ENCODE data around the gene ERMP1.

The ERMP1 gene

DNA sequence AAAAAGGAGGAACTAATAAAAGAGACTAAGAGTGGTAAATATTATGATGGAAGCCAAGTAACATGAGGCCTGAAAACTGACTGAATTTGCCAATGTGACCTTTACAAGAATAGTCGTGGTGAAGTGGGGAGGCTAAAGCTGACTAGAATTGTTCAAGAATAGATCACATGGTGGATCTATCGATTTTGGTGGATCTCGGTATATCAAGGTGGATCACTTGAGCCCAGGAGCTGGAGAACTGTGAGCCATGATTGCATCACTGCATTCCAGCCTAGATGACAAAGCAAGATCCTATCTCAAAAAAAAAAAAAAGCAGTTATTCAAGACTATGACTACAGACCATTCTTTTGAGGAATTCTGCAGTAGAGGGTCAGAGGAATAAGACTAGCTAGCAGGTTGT, 15.1 kb downstream of the ERMP1 start:
- Histone ChIP-seq H3K9me2 (ENCODE audit: low read depth, low read length) (no peaks in the 10 kb centered on the region), H3K27ac (ENCODE audit: low read depth, low read length, poor library complexity, severe bottlenecking) (no peak overlapping the region), H3K36me3 (ENCODE audit: insufficient read depth, low read length) (peaks cover 58% of the 10 kb centered on the region), H3F3A (ENCODE audit: insufficient read depth, low read length) (no peaks in the 10 kb centered on the region), H2AFZ (ENCODE audit: low read length) (no peak overlapping the region), H3K27me3 (ENCODE audit: insufficient read depth, low read length) (no peaks in the 10 kb centered on the region), H3K79me2 (ENCODE audit: insufficient read depth, low read length) (no peaks in the 10 kb centered on the region), H3K4me1 (ENCODE audit: insufficient read depth, low read length, severe bottlenecking) (no peaks in the 10 kb centered on the region), H3K4me3 (ENCODE audit: low read depth, low read length, poor library complexity, severe bottlenecking) (no peak overlapping the region), H4K20me1 (ENCODE audit: insufficient read depth, low read length) (no peaks in the 10 kb centered on the region), H3K4me2 (ENCODE audit: low read length) (no peak overlapping the region), H3K9me3 (ENCODE audit: low read length) (no peaks in the 10 kb centered on the region), H3K9ac (ENCODE audit: low read length) (no peak overlapping the region)
- no peak for TF ChIP-seq EZH2 (IDR thresholded peaks at IDR 0.05; ENCODE audit: borderline replicate concordance, low read length)
- TF ChIP-seq, protein P1, sequence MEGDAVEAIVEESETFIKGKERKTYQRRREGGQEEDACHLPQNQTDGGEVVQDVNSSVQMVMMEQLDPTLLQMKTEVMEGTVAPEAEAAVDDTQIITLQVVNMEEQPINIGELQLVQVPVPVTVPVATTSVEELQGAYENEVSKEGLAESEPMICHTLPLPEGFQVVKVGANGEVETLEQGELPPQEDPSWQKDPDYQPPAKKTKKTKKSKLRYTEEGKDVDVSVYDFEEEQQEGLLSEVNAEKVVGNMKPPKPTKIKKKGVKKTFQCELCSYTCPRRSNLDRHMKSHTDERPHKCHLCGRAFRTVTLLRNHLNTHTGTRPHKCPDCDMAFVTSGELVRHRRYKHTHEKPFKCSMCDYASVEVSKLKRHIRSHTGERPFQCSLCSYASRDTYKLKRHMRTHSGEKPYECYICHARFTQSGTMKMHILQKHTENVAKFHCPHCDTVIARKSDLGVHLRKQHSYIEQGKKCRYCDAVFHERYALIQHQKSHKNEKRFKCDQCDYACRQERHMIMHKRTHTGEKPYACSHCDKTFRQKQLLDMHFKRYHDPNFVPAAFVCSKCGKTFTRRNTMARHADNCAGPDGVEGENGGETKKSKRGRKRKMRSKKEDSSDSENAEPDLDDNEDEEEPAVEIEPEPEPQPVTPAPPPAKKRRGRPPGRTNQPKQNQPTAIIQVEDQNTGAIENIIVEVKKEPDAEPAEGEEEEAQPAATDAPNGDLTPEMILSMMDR (IDR thresholded peaks at IDR 0.05; ENCODE audit: low read length): no peak

- no peaks in the 10 kb centered on the region for H3K4me1 ChIP-seq (ENCODE audit: insufficient read depth, low read length, severe bottlenecking)
- no peaks in the 10 kb centered on the region for H3K79me2 ChIP-seq (ENCODE audit: insufficient read depth, low read length)
- no peak for TF ChIP-seq EZH2 (IDR thresholded peaks at IDR 0.05; ENCODE audit: borderline replicate concordance, low read length)
- TF ChIP-seq, protein P1 (IDR thresholded peaks at IDR 0.05; ENCODE audit: low read length): no peak
- H3K9ac ChIP-seq (ENCODE audit: low read length): no peak overlapping the region
- no peak overlapping the region for H3K27ac ChIP-seq (ENCODE audit: low read depth, low read length, poor library complexity, severe bottlenecking)
- no peak overlapping the region for H2AFZ ChIP-seq (ENCODE audit: low read length)
- H3K36me3 ChIP-seq (ENCODE audit: insufficient read depth, low read length): peaks cover 65% of the 10 kb centered on the region
- no peaks in the 10 kb centered on the region for H4K20me1 ChIP-seq (ENCODE audit: insufficient read depth, low read length)
- H3K9me2 ChIP-seq (ENCODE audit: low read depth, low read length): no peaks in the 10 kb centered on the region
- no peak overlapping the region for H3K4me3 ChIP-seq (ENCODE audit: low read depth, low read length, poor library complexity, severe bottlenecking)
- H3K4me2 ChIP-seq (ENCODE audit: low read length): no peak overlapping the region
- no peaks in the 10 kb centered on the region for H3K9me3 ChIP-seq (ENCODE audit: low read length)
- no peaks in the 10 kb centered on the region for H3K27me3 ChIP-seq (ENCODE audit: insufficient read depth, low read length)
- no peaks in the 10 kb centered on the region for H3F3A ChIP-seq (ENCODE audit: insufficient read depth, low read length)
Observed at GRCh38 chr9:5815461-5815860, 17.5 kb downstream of the ERMP1 start.

- Histone ChIP-seq H3K9me3 (ENCODE audit: low read length) (no peaks in the 10 kb centered on the region), H2AFZ (ENCODE audit: low read length) (no peak overlapping the region), H3K27me3 (ENCODE audit: insufficient read depth, low read length) (no peaks in the 10 kb centered on the region), H3K4me1 (ENCODE audit: insufficient read depth, low read length, severe bottlenecking) (no peaks in the 10 kb centered on the region), H3K9ac (ENCODE audit: low read length) (no peak overlapping the region), H3K79me2 (ENCODE audit: insufficient read depth, low read length) (no peaks in the 10 kb centered on the region), H3K9me2 (ENCODE audit: low read depth, low read length) (no peaks in the 10 kb centered on the region), H3K36me3 (ENCODE audit: insufficient read depth, low read length) (peaks cover 67% of the 10 kb centered on the region), H3F3A (ENCODE audit: insufficient read depth, low read length) (no peaks in the 10 kb centered on the region), H3K4me2 (ENCODE audit: low read length) (no peak overlapping the region), H3K27ac (ENCODE audit: low read depth, low read length, poor library complexity, severe bottlenecking) (no peak overlapping the region), H3K4me3 (ENCODE audit: low read depth, low read length, poor library complexity, severe bottlenecking) (no peak overlapping the region), H4K20me1 (ENCODE audit: insufficient read depth, low read length) (no peaks in the 10 kb centered on the region)
- TF ChIP-seq, protein P1 (IDR thresholded peaks at IDR 0.05; ENCODE audit: low read length): no peak
- TF ChIP-seq EZH2 (IDR thresholded peaks at IDR 0.05; ENCODE audit: borderline replicate concordance, low read length): no peak
Observed at GRCh38 chr9:5813824-5814223, 19.1 kb downstream of the ERMP1 start.
